K562 (cell line): ENCODE results near the gene ACOT13. TPM values are rescaled to one million over a fixed set of nuclear protein-coding genes. Genes with fewer than 3 reads are reported as not detected.

Experiments
- BRF2 ChIP-seq: IDR thresholded peaks from 3 replicates; pipeline ENCODE4 v1.6.1; 2011; ENCODE audit warnings: borderline replicate concordance, mild to moderate bottlenecking; ENCODE audit not compliant: insufficient read length, insufficient read depth
- C11orf30 ChIP-seq: fragments of 450-650 bp; IDR thresholded peaks from 2 replicates; pipeline ENCODE4 v1.6.1; 2016; ENCODE audit warnings: low read depth, mild to moderate bottlenecking
- CBX8 ChIP-seq: fragments of 200-600 bp; sonication (generic); IDR thresholded peaks from 2 replicates; pipeline ENCODE4 v1.6.1; 2012; ENCODE audit warnings: borderline replicate concordance, mixed run types, low read depth, mild to moderate bottlenecking, moderate library complexity, mixed read lengths, low read length, control low read depth, inconsistent platforms; ENCODE audit not compliant: poor library complexity, severe bottlenecking; ENCODE audit errors: extremely low read depth
- CREB1 ChIP-seq, 2 experiments: sonication (generic) in 1 of 2; formaldehyde crosslinking in 1 of 2; IDR thresholded peaks; 2 replicates each; pipeline versions ENCODE4 v1.6.1 to v1.8.0; 2012 to 2022; ENCODE audit warnings: inconsistent platforms in 1 of 2, mild to moderate bottlenecking in 1 of 2, missing genetic modification reagents in 1 of 2, moderate library complexity in 1 of 2
- EZH2 ChIP-seq: IDR thresholded peaks from 2 replicates; pipeline ENCODE4 v1.6.1; 2012; ENCODE audit warnings: low read depth, mild to moderate bottlenecking, inconsistent platforms, low read length, borderline replicate concordance
- HNRNPH1 ChIP-seq: fragments of 200-400 bp; formaldehyde crosslinking; optimal IDR thresholded peaks from 2 replicates; pipeline ENCODE3; 2017; ENCODE audit warnings: low read depth, mild to moderate bottlenecking, low read length, moderate library complexity
- L3MBTL2 ChIP-seq: fragments of 450-650 bp; IDR thresholded peaks from 2 replicates; pipeline ENCODE4 v1.6.1; 2016; ENCODE audit warnings: mild to moderate bottlenecking, moderate library complexity
- POLR2B ChIP-seq: fragments of 450-650 bp; IDR thresholded peaks from 2 replicates; pipeline ENCODE4 v1.6.1; 2018; ENCODE audit warnings: low read depth; ENCODE audit not compliant: partially characterized antibody
- TCF15 ChIP-seq: fragments of 250-450 bp; sonication (Bioruptor Pico); IDR thresholded peaks from 2 replicates; pipeline ENCODE4 v1.8.0; 2022; ENCODE audit warnings: moderate library complexity, mild to moderate bottlenecking, inconsistent platforms
- ZNF318 ChIP-seq, 2 experiments: fragments of 450-650 bp; IDR thresholded peaks; 2 replicates each; pipeline ENCODE4 v1.6.1; 2016; ENCODE audit warnings: mild to moderate bottlenecking in 2 of 2, borderline replicate concordance in 1 of 2, low read depth in 1 of 2, moderate library complexity in 1 of 2
- polyA plus RNA-seq, 8 experiments: library from polyadenylated mRNA; depleted of rRNA in 4 of 8; stranded (reverse) in 5 of 8; unstranded in 3 of 8; fragments of >200 nt; fragmentation: Nextera tagmentation in 2 of 8; fragmentation: Illumina TruSeq in 1 of 8; extraction: Ambion mirVana in 2 of 8; extraction: Trizol in 1 of 8; gene quantifications; 2 replicates each; pipeline versions ENCODE4 v1.2.1 to v1.2.3, GENCODE V29; 2011 to 2014; ENCODE audit warnings: inconsistent platforms in 1 of 8, missing spikeins in 1 of 8
- total RNA-seq, 7 experiments: library from RNA; depleted of rRNA in 6 of 7; stranded (reverse); fragments of >200 nt in 6 of 7; fragmentation: Illumina TruSeq in 2 of 7; extraction: Trizol in 2 of 7; gene quantifications; 2 replicates each; pipeline versions ENCODE4 v1.2.1 to v1.2.3, GENCODE V29; 2011 to 2021; ENCODE audit warnings: low replicate concordance in 1 of 7
- TF ChIP-seq, protein P1 (sequence below): fragments of 250-450 bp; sonication (Bioruptor Pico); IDR thresholded peaks from 2 replicates; pipeline ENCODE4 v1.5.0; 2021
- TF ChIP-seq, protein P2 (sequence below): fragments of 250-450 bp; sonication (Bioruptor Pico); IDR thresholded peaks from 2 replicates; pipeline ENCODE4 v1.8.0; 2022; ENCODE audit warnings: moderate library complexity, mild to moderate bottlenecking, inconsistent platforms

ACOT13 gene
- total and polyA plus RNA-seq, 9 of the 15 experiments (the other 6 are each of a cell fraction or from before 2014, with no cell fraction given), result 14.1 to 129 (median 65.7) TPM

- TF ChIP-seq CBX8, result no peak
- TF ChIP-seq, protein P1, sequence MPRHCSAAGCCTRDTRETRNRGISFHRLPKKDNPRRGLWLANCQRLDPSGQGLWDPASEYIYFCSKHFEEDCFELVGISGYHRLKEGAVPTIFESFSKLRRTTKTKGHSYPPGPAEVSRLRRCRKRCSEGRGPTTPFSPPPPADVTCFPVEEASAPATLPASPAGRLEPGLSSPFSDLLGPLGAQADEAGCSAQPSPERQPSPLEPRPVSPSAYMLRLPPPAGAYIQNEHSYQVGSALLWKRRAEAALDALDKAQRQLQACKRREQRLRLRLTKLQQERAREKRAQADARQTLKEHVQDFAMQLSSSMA (CRISPR knock-in tag), result no peak
- no peak for TF ChIP-seq HNRNPH1
- peak; percentile 48 for TF ChIP-seq POLR2B
- TF ChIP-seq ZNF318 (IDR thresholded peaks at IDR 0.05; ENCODE audit: borderline replicate concordance in 1 of 2, low read depth in 1 of 2), result peak in 1 of 2 experiments; percentile 56; a peak in 1 of 4 replicates
- TF ChIP-seq TCF15, result peak; percentile 14; the same call in 1 of the 2 replicates
- peak; percentile 96 for TF ChIP-seq C11orf30
- TF ChIP-seq L3MBTL2, result peak; percentile 94
- TF ChIP-seq, protein P2, sequence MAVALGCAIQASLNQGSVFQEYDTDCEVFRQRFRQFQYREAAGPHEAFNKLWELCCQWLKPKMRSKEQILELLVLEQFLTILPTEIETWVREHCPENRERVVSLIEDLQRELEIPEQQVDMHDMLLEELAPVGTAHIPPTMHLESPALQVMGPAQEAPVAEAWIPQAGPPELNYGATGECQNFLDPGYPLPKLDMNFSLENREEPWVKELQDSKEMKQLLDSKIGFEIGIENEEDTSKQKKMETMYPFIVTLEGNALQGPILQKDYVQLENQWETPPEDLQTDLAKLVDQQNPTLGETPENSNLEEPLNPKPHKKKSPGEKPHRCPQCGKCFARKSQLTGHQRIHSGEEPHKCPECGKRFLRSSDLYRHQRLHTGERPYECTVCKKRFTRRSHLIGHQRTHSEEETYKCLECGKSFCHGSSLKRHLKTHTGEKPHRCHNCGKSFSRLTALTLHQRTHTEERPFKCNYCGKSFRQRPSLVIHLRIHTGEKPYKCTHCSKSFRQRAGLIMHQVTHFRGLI (CRISPR knock-in tag), result no peak
- TF ChIP-seq EZH2, result no peak
- TF ChIP-seq BRF2, result no peak
- TF ChIP-seq CREB1 (IDR thresholded peaks at IDR 0.05), result peak; percentile 44; the same call in 1 of the 2 replicates
- no peak for TF ChIP-seq CREB1 (CRISPR knock-in tag; IDR thresholded peaks at IDR 0.05)
Observed at GRCh38 chr6:24658573-24659560, 8.0 kb upstream of the ACOT13 start (continued).
